NCI-H345 treated with DMSO at 0.1 percent for 48 hours (cell line): Measurements from ENCODE around the gene UBTD2.
"Not testable (repeated sequence)": the region's sequence is repeated elsewhere in the genome, so short reads cannot be mapped to it uniquely, and the experiment has no call there.

Source experiments
- DNase-seq: peaks from one replicate; lab custom pipeline; 2025; ENCODE audit not compliant: unreplicated experiment; lab: John Stamatoyannopoulos, UW

The UBTD2 gene, protein sequence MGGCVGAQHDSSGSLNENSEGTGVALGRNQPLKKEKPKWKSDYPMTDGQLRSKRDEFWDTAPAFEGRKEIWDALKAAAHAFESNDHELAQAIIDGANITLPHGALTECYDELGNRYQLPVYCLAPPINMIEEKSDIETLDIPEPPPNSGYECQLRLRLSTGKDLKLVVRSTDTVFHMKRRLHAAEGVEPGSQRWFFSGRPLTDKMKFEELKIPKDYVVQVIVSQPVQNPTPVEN

DNA sequence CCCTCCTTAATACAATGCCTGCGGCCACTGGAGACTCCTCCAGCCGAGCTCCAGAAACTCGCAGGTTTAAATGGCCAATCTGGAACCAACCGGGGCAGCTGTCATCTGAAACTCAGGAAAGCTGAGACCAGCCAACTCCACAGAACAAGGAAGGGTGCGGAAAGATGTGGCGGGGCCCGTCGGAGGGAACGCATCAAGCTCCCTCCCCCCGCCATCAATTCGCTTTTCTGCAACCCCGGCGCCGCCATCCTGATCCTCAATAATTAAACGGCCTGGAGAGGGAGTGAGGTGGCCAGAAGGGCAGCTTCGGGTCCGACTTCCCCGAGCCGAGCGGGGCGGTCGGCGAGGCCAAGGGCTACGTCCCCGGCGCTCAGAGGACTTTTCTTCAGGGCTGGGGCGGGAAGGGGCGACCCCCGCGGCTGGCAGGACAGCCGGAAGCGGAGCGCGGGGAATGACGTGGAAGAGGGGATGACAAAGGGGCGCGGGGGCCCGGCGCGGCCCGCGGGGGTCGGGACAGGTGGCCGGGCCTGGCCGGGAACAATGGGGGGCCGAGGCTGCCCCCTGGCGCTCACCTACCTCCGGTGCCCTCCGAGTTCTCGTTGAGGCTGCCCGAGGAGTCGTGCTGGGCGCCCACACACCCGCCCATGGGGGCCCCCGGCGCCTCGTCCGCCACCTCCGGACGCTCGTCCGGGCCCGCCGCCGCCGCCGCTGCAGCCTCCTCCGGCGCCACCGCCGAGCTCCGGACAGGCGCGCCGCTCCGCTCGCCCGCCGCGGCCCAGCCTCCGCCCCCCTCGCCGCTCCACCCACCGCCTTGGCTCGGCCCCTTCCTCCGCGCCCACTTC lies at the start of gene UBTD2:
Gene UBTD2, minus strand, starts transcription at position 745 of the 842 bp plus-strand sequence. Its CDS starts 99 bp downstream, at position 646.
- DNase-seq = peak; percentile 46

DNA sequence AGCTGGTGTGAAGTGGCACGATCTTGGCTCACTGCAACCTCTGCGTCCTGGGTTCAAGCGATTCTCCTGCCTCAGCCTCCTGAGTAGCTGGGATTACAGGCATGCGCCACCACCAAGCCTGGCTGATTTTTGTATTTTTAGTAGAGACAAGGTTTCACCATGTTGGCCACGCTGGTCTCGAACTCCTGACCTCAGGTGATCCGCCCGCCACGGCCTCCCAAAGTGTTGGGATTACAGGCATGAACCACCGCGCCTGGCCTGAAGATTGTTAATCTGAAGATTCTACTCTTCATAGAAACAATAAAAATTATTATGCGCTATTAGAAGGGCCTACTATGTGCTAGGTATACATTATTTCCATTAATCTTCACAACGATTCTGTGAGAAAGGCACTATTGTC lies 43.3 kb upstream of the UBTD2 start:
- not testable (repeated sequence) for DNase-seq

DNA sequence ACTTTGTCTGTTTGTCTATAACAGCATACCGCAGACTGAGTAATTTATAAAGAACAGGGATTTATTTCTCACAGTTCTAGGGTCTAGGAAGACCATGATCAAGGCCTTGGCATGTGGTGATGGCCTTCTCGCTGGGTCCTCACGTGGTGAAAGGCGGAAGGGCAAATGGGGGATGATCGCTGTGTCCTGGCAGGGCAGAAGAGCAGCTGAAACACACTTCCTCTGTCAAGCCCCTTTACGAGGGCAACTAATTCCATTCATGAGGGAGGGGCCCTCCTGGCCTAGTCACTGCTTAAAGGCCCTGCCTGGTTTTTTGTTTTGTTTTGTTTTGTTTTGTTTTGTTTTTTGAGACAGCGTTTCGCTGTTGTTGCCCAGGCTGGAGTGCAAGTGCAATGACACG lies 41.9 kb upstream of the UBTD2 start:
- no peak for DNase-seq

DNA sequence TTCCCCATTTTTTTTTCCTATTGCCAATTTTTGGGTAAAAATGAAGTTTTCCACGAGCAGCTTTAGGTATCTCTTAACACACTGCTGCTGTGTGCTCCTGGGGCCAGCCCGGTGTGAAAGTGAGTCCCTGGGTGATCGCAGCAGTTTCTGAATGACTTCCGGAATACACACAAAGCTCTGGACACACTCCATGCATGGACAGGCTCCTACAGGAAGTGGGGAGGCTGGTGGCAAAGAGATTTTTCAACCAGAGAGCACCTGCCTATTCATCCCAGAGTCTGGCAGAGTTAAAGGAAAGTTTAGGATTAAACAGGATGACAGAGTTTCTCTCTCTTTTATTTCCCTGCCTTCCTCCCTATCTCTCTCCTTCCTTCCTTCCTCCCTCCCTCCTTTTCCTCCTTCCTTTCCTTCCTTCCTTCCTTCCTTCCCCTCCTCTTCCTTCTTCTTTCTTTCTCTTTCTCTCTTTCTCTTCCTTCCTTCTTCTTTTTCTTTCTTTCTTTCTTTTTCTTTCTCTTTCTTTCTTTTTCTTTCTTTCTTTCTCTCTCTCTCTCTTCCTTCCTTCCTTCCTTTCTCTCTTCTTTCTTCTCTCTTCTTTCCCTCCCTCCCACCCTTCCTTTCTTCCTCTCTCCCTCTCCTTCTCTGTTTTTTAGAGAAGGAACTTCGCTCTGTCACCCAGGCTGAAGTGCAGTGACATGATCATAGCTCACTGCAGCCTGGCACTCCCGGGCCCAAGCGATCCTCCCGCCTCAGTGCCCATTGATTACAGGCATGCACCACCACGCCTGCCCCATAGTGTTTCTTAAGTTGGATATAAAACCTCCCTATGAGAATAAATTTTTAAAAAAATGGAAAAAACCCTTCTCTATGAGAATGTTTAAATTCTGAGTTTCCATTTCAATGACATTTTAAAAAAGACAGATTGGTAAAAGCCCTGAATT lies 38.7 kb upstream of the UBTD2 start:
- no peak for DNase-seq

DNA sequence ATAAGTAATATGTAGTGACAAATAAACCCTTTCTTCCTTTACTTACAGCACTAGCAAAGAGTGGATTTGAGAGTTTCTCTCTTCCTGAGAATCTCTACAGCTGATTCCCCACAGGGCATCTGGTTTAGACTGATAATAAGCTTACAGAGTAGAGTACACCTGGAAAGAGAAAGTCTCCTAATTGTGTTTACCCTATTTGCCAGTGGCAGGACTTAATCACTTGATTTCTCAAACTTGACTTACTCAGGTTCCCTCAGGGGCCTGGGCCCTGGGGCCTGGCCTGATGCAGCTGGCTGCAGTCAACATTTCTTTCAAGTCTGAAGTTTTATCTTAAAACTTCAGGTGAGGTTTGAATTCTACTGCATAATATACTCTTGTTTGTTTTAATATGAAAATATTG lies 38.0 kb upstream of the UBTD2 start:
- no peak for DNase-seq

DNA sequence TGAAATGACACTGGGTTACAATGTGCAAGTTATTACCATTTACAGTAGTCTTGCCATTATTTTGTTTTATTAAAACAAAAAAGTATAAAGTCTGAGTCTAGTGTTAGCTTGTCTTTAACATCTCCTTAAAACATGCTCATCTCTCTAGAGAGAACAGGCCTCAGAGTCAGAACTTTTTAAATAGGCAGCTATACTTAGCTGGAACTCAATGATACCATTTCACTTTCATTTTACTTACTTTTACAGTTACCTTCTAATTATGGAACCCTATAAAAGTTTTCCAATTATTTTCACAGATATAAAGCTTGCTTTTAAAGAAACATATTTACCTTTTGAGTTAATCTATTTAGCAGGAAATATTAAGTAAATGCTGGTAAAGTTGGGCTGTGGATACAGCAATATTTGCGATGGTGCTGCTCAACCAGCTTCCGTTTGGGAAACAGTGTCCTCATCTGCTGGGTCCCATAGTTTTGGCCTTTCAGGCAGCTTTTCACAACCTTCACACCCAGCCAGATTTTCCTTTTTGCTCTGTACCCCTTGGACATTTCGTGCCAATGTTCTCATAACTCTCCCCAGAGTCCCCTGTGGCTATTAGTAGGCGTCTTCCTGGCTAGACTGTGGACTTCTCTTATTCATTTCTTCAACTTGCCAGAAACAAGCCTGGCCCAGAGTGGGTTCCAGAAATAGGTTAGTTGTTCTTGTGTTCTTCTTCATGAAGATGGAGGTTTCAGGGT lies 36.3 kb upstream of the UBTD2 start:
- DNase-seq = no peak

DNA sequence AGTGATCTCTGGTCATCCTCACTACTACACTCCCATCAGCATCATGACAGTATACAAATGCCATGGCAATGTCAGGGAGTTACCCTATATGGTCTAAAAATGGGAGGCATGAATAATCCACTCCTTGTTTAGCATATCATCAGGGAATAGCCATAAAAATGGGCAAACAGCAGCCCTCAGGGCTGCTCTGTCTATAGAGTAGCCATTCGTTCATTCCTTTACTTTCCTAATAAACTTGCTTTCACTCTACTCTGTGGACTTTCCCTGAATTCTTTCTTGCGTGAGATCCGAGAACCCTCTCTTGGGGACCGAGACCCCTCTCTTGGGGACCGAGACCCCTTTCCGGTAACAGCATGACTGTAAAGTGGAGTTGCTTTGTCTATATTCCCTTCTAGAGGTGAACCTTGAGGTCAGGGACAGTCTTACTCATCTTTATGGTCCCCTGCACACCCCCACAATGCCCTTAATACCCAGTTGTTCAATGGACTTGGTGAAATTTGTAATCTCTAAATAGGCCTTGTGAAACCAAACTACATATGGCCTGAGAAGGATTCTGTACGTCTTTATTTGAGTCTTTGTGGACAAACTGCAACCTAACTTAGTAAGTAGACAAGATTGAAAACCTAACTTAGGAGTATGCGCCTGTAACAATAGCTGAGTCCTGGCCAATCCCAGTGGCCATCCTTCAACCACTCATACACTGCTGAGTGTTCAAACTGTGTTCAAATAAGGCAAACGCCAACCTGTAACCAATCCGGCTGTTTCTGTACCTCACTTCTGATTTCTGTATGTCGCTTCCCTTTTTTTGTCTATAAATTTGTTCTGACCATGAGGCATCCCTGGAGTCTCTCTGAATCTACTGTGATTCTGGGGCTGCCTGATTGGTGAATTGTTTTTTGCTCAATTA lies 32.3 kb upstream of the UBTD2 start:
- no peak for DNase-seq

DNA sequence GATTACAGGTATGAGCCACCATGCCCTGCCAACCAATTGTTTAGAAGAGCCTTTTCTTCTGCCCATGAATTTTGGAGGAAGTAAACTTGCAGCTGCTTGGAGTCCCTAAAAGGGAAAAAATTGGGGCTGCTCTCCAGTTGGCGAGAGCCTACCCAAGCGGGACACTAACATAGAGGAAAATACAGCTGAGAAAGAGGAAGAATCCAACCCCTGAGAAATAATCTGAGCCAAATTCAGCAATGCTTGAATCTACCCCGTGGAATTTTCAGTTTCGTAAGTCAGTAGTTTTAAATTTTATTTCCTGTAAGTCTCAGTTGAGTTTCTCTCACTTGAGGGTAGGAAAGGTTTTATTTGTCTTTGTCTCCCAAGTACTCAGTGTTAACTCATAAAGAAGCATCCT lies 30.4 kb upstream of the UBTD2 start:
- no peak for DNase-seq

DNA sequence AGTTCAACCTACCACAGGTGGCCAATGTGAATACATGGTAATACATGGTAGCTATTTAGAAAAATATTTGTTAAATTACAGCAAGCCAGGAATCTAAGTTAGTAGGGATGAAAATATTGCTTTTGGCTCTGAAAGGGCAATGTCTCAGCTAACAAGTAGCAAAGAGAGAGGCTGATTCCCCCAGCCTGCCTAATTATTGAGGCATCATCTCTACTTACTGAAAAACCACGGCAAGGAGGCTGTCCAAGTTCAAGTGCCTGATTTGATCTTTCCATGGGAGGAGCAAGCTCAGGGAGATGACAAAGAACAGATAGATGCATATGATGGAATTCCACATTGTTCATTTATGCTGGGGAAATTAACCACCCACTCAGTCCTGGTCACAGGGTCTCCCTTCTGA lies 28.7 kb upstream of the UBTD2 start:
- no peak for DNase-seq

DNA sequence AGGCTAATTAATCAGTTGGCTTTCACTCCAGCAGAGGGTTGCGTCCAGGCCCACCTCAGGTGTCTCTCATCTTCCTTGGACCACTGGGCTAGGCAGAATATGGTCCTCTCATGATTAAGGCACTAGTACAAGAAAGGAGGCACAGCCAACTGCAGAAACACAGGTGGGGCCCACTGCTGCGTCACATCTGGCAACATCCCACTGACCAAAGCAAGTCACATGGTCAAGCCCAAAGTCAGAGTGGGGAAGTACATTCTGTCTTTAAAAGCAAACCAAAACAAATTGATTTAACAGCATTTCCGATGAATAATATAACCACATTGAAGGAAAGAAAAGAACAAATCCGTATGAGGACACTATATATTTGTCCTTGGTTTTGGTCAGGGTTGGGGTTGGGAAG lies 28.0 kb upstream of the UBTD2 start:
- DNase-seq = no peak

DNA sequence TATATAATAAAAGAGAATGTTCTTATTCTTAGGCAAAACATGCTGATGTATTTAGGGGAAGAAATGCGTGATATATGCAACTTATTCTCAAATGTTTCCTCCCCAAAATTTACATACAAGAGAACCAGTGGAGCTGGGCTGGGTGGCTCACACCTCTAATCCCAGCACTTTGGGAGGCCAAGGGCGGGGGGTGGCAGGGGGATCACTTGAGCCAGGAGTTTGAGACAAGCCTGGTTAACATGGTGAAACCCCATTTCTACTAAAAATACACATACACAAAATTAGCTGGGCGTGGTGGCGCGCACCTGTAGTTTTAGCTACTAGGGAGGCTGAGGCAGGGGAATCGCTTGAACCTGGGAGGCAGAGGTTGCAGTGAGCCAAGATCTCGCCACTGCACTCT lies 27.5 kb upstream of the UBTD2 start:
- no peak for DNase-seq

DNA sequence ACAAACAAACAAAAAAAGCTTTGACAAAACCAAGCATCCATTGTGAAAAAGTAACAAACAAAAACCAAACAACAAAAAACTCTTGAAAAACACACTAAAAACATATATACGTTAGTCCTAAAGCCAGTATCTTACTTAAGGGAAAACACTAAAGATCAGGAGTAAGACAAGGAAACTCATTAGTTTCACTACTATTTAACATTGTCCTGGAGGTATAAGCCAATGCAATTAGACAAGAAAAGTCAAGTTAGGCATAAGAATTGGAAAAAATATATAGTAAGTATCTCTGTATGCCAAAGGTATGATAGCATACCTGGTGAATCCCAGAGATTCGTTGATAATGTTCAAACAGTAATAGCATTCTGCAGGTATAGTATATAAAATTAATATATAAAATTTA lies 21.8 kb upstream of the UBTD2 start:
- no peak for DNase-seq

DNA sequence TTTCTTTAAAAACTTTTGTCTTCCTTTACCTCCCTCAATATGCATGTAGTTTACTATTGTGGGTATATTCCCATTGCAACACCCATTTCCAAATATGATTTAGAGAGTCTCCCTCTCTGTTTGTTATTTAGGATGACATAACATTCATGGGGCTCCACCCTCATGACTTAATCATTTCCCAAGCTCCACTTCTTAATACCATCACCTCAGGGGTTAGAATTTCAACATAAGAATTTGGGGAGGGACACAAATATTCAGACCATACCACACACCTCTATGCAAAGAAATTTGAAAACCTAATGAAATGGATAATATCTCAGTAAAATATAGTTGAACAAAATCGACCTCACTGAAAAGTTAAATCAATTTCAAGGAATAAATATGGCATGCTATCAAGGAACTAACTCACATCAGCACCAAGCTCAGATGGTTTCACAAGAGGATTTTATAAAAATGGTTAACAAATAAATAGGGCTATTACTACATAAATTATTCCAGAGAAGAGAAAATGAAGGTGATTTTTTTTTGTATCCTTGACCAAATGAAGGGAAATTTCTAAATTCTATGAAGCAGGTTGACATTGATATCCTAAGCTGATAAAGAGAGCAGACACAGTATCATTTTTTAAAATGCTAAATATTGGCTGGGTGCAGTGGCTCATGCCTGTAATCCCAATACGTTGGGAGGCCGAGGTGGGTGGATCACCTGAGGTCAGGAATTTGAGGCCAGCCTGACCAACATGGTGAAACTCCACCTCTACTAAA lies 20.2 kb upstream of the UBTD2 start:
- DNase-seq = no peak

DNA sequence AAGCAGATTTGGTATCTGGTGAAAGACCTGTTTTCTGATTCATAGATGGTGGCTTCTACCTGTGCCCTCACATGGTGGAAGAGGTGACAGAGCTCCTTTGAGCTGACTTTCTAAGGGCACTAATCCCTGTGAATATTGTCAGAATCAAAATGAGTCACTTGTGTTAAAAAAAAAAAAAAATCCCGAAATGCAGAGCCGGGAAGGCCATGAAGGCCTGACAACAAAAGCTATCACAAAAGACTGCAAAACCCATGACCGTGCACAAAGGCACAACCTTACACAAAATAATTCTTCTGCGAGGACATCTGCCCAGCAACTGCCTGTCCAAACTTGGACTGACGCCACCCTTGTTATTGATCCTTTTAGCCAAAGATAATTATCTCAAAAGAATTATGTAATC lies 19.6 kb upstream of the UBTD2 start:
- no peak for DNase-seq

DNA sequence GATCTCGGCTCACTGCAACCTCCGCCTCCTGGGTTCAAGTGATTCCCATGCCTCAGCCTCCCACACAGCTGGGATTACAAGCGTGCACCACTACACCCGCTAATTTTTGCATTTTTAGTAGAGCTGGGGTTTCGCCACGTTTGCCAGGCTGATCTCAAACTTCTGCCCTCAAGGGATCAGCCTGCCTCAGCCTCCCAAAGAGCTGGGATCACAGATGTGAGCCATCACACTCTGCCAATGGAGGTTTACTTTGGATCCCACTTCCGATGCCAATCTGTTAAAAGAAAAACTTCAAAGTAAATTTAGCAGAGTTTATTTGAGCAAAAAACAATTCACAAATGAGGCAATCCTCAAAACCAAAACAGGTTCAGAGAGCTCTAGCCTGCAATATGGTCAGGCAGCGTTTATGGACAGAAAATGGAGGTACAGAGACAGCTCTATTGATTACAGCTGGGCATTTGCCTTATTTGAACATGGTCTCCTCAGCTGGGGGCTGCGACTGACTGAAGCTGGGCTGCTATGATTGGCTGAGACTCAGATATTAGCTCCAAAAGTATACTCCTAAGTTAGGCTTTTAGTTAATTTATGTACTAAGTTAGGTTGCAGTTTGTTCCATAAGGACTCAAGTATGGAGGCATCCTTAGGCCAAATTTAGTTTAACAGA lies 18.6 kb upstream of the UBTD2 start:
- no peak for DNase-seq

DNA sequence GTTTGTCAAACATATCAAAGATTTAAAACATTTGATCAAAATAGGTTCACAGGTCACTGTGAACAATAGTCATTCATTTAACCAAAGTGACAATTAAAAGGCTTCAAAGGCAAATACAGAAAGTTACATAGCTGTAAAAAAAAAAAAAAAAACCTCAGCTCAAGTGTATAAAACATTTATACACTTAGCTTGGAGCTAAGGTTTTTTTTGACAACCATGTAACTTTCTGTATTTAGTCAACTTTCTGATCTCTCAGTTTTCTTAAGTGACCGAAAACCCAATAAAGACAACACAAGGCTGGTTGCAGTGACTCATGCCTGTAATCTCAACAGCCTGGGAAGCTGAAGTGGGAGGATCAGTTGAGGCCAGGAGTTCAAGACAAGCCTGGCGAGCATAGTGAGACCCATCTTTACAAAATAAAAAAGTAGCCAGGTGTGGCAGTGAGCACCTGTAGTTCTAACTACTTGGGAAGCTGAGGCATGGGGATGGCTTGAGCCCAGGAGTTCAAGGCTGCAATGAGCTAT lies 16.4 kb upstream of the UBTD2 start:
- DNase-seq = no peak

DNA sequence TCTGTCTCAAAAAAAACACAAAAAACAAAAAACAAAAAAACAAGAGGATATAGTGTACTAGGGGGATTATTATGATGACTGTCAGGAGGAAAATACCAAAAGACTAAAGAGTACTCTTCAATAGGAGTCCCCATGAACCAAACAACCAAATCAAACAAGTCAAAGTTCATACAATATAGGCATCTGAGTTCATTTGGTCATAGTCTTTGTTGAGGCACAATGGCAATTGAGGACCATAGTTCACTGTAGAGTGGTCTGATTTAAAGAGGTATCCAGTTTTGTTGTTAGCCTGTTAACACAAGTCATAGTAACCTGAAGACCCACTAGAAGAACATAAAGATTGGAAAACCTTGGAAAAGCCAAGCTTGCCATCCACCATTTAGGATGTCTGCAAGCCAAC lies 11.3 kb upstream of the UBTD2 start:
- DNase-seq = no peak

DNA sequence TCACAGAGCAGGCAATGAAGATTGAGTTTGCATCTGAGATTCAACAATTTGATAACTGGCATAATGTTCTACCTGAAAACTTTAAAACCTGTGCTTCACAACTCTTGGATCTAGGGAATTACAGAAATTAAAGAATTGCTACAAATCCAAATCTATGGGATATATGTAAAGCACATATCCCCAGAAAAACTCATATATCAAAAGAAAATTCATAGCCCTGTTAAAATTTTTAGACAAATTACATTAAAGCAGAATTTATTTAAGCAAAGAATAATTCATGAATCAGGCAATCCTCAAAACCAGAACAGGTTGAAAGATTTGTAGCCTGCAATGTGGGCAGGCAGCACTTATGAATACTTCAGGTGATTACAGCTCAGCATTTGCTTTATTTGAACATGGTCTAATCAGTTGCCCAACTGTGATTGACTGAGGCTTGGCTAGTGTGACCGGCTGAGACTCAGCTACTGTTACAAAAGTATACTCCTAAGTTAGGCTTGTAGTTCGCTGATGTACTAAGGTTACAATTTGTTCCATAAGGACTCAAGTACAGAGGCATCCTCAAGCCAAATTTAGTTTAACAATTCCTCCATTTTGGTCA lies 10.3 kb upstream of the UBTD2 start:
- no peak for DNase-seq
